ENCODE results near the gene POFUT2.

Gene POFUT2

DNA sequence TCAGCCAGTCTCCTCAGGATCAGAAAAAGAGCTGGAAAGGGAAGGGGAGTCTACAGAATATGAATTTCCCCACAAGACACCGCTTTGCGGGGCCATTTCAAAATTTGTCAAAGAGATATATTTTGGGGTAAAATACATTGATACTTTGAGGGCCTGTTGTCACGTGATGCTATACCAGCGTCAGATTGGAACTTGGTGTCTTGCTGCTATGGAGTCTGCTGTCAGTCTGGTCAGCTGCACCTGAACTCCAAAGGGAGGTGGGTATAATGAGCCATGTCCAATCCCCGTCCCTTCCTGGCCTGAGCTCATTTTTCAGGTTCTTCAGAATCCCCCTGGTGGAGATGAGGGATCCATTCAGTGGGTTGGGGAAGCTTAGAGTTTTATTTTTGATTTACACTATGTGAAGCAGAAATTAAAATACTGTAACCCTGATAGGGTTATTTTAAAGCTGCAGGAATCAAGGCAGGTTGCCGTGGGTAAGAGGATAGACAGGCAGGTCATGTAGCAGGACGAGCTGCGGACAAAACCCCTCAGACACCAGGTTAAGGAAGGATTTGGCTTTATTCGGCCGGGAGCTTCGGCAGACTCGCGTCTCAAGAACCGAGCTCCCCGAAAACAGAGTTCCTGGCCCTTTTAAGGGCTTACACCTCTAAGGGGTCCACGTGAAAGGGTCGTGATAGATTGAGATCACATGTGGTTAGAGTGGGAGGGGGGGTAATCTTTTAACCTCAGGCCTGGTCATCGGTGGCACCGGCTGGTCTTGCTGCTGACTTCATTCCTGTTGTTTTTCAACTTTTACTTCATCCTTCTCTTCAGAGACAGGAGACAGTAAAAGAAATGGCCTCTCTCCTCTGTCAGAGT lies 2.2 kb upstream of the POFUT2 start:
- Histone ChIP-seq H4K12ac (ENCODE audit: low read depth, low read length) (no peak overlapping the region), H3K4me1 (ENCODE audit: control insufficient read depth in 1 of 2, insufficient read depth in 2 of 2, low read length in 2 of 2) (peaks cover 40 to 47% of the 10 kb centered on the region in 2 experiments), H3K4me2 (ENCODE audit: low read length) (no peak overlapping the region), H4K8ac (ENCODE audit: low read depth, low read length) (no peak overlapping the region), H2BK5ac (ENCODE audit: low read depth, low read length, poor library complexity) (no peak overlapping the region), H3K4me3 (ENCODE audit: low read depth, low read length) (no peak overlapping the region), H2BK120ac (ENCODE audit: insufficient read depth, low read length, poor library complexity) (no peak overlapping the region), H3K9me3 (ENCODE audit: insufficient read depth, low read depth, low read length) (no peaks in the 10 kb centered on the region), H3K27ac (ENCODE audit: low read depth, low read length) (no peak overlapping the region), H3K4ac (ENCODE audit: low read depth, low read length) (no peak overlapping the region), H3K36me3 (ENCODE audit: control insufficient read depth in 1 of 2, insufficient read depth in 2 of 2, low read length in 2 of 2) (peaks cover 9 to 14% of the 10 kb centered on the region in 2 experiments), H3K9ac (ENCODE audit: low read length) (no peak overlapping the region), H4K91ac (ENCODE audit: low read depth, low read length) (no peak overlapping the region), H2BK12ac (ENCODE audit: low read length) (no peak overlapping the region), H3K14ac (ENCODE audit: low read length) (no peak overlapping the region), H3K23ac (ENCODE audit: low read length) (no peak overlapping the region), H3K79me2 (ENCODE audit: control insufficient read depth, insufficient read depth, low read length, poor library complexity) (peaks cover 20% of the 10 kb centered on the region), H3K27me3 (ENCODE audit: insufficient read depth, low read length) (no peaks in the 10 kb centered on the region), H3K18ac (ENCODE audit: low read length) (no peak overlapping the region), H2AFZ (ENCODE audit: insufficient read depth, low read length, poor library complexity) (no peak overlapping the region), H2AK5ac (ENCODE audit: low read length) (no peak overlapping the region), H3K79me1 (ENCODE audit: low read length) (peaks cover 34% of the 10 kb centered on the region)
- WGBS (ENCODE audit: extremely low coverage, insufficient coverage, insufficient read length), result no CpG with 5 or more reads among the region's 19 CpGs
- DNase-seq, result no peak

DNA sequence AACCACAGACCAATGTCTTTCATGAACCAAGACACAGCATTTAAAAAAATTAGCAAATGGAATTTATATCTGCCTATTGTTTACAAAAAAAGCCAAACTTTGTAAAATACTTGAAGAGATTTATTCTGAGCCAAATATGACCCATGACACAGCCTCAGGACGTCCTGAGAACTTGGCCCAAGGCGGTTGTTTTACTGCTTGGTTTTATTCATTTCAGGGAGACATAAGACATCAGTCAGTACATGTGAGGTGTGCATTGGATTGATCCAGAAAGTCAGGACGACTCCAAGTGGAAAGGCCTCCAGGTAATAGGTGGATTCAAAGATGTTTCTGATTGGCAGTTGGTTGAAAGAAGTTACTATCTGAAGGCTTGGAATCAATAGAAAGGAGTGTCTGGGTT lies 1.4 kb upstream of the POFUT2 start:
- Histone ChIP-seq H4K12ac (ENCODE audit: low read depth, low read length) (no peak overlapping the region), H2AFZ (ENCODE audit: insufficient read depth, low read length, poor library complexity) (no peak overlapping the region), H3K4me2 (ENCODE audit: low read length) (no peak overlapping the region), H3K36me3 (ENCODE audit: control insufficient read depth in 1 of 2, insufficient read depth in 2 of 2, low read length in 2 of 2) (peaks cover 17 to 21% of the 10 kb centered on the region in 2 experiments), H2BK5ac (ENCODE audit: low read depth, low read length, poor library complexity) (no peak overlapping the region), H2BK120ac (ENCODE audit: insufficient read depth, low read length, poor library complexity) (no peak overlapping the region), H3K27ac (ENCODE audit: low read depth, low read length) (no peak overlapping the region), H3K27me3 (ENCODE audit: insufficient read depth, low read length) (no peaks in the 10 kb centered on the region), H3K79me1 (ENCODE audit: low read length) (peaks cover 28% of the 10 kb centered on the region), H3K14ac (ENCODE audit: low read length) (no peak overlapping the region), H3K9me3 (ENCODE audit: insufficient read depth, low read depth, low read length) (no peaks in the 10 kb centered on the region), H4K8ac (ENCODE audit: low read depth, low read length) (no peak overlapping the region), H3K18ac (ENCODE audit: low read length) (no peak overlapping the region), H3K23ac (ENCODE audit: low read length) (no peak overlapping the region), H3K79me2 (ENCODE audit: control insufficient read depth, insufficient read depth, low read length, poor library complexity) (peaks cover 16% of the 10 kb centered on the region), H3K4me3 (ENCODE audit: low read depth, low read length) (no peak overlapping the region), H2AK5ac (ENCODE audit: low read length) (no peak overlapping the region), H4K91ac (ENCODE audit: low read depth, low read length) (no peak overlapping the region), H2BK12ac (ENCODE audit: low read length) (no peak overlapping the region), H3K4me1 (ENCODE audit: control insufficient read depth in 1 of 2, insufficient read depth in 2 of 2, low read length in 2 of 2) (peaks cover 33 to 41% of the 10 kb centered on the region in 2 experiments), H3K4ac (ENCODE audit: low read depth, low read length) (no peak overlapping the region), H3K9ac (ENCODE audit: low read length) (no peak overlapping the region)
- no peak for DNase-seq
- WGBS (ENCODE audit: extremely low coverage, insufficient coverage, insufficient read length), result no CpG with 5 or more reads among the region's 3 CpGs

DNA sequence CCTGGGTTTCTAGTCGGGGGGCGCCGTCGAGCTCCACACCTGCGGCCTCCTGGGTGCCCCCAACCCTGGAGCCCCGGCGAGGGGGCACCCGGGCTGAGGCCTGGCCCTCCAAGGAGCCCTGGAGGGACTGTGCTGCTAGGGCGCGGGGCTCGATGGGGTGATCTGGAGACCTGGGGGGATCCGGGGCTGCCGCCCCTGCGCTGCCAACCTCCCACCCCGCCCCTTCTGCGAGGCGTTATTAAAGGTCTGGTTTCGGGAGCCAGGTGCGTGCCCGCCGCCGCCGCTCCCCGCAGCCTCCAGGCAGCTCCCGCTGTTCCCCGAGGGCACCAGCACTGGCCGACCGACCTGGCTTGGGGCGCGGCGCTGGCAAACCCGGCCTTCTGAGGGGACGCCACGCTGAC lies 746 bp upstream of the POFUT2 start:
- Histone ChIP-seq H3K9me3 (ENCODE audit: insufficient read depth, low read depth, low read length) (no peaks in the 10 kb centered on the region), H3K4me1 (ENCODE audit: control insufficient read depth in 1 of 2, insufficient read depth in 2 of 2, low read length in 2 of 2) (peaks cover 26 to 34% of the 10 kb centered on the region in 2 experiments)

DNA sequence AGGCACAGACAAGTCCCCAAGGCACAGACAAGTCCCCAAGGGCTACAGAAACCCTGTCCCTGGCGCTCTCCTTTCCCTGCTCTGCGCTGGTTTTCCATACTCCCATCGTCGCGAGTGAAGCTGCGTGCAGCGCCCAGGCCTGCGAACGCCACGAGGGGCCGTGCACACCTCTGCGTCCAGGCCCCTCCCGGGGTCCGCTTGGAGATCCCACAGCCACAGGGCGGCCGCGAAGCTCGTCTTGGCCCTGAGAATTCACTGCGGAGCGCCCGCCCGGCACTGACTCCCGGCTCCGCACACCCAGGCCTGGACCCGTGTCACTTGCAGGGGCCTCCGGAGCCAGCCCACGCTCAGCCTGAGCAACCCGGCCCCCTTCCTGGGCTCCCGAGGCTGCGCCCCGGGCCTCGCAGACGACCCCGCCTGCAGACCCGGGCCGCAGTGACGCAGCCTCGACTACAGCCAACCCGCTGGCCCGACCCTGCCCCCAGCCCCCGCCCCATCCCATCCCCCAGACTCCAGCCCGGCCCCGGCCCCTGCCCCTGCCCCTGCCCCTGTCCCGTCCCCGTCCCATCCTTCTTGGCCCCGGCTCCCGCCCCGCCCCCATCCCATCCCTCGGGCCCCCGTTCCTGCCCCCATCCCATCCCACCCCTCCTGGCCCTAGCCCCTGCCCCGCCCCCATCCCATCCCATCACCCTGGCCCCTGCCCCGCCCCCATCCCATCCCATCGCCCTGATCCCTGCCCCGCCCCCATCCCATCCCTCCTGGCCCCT lies 841 bp downstream of the POFUT2 start:
- H3K4ac ChIP-seq (ENCODE audit: low read depth, low read length), result peak overlapping the region; percentile 34
- peak overlapping the region; percentile 65 for H3K9ac ChIP-seq (ENCODE audit: low read length)
- H2BK12ac ChIP-seq (ENCODE audit: low read length), result no peak overlapping the region
- H2BK120ac ChIP-seq (ENCODE audit: insufficient read depth, low read length, poor library complexity), result no peak overlapping the region
- peaks cover 8% of the 10 kb centered on the region for H3K79me1 ChIP-seq (ENCODE audit: low read length)
- peak overlapping the region; percentile 15 for H2AK5ac ChIP-seq (ENCODE audit: low read length)
- H3K18ac ChIP-seq (ENCODE audit: low read length), result peak overlapping the region; percentile 63
- peak overlapping the region; percentile 4 for H4K91ac ChIP-seq (ENCODE audit: low read depth, low read length)
- peak overlapping the region; percentile 50 for H3K4me2 ChIP-seq (ENCODE audit: low read length)
- no peak overlapping the region for H3K27ac ChIP-seq (ENCODE audit: low read depth, low read length)
- peak in 1 of 2 donors; percentile 16 for DNase-seq
- H3K14ac ChIP-seq (ENCODE audit: low read length), result no peak overlapping the region
- H3K9me3 ChIP-seq (ENCODE audit: insufficient read depth, low read depth, low read length), result no peaks in the 10 kb centered on the region
- no CpG with 5 or more reads among the region's 54 CpGs for WGBS (ENCODE audit: extremely low coverage, insufficient coverage, insufficient read length)
- no peak overlapping the region for H4K12ac ChIP-seq (ENCODE audit: low read depth, low read length)
- H3K27me3 ChIP-seq (ENCODE audit: insufficient read depth, low read length), result no peaks in the 10 kb centered on the region
- peaks cover 38 to 42% of the 10 kb centered on the region in 2 experiments for H3K36me3 ChIP-seq (ENCODE audit: control insufficient read depth in 1 of 2, insufficient read depth in 2 of 2, low read length in 2 of 2)
- no peak overlapping the region for H2BK5ac ChIP-seq (ENCODE audit: low read depth, low read length, poor library complexity)
- peak overlapping the region; percentile 87 for H3K4me3 ChIP-seq (ENCODE audit: low read depth, low read length)
- H3K4me1 ChIP-seq (ENCODE audit: control insufficient read depth in 1 of 2, insufficient read depth in 2 of 2, low read length in 2 of 2), result peaks cover 12 to 20% of the 10 kb centered on the region in 2 experiments
- H4K8ac ChIP-seq (ENCODE audit: low read depth, low read length), result no peak overlapping the region
- no peak overlapping the region for H3K23ac ChIP-seq (ENCODE audit: low read length)
- H3K79me2 ChIP-seq (ENCODE audit: control insufficient read depth, insufficient read depth, low read length, poor library complexity), result peaks cover 7% of the 10 kb centered on the region
- H2AFZ ChIP-seq (ENCODE audit: insufficient read depth, low read length, poor library complexity), result peak overlapping the region; percentile 57

More for the DNA sequence above, 746 bp upstream of the POFUT2 start:
- no peak overlapping the region for H2BK12ac ChIP-seq (ENCODE audit: low read length)
- peak overlapping the region; percentile 32 for H4K12ac ChIP-seq (ENCODE audit: low read depth, low read length)
- H2AK5ac ChIP-seq (ENCODE audit: low read length), result peak overlapping the region; percentile 22
- no peaks in the 10 kb centered on the region for H3K27me3 ChIP-seq (ENCODE audit: insufficient read depth, low read length)
- H3K4ac ChIP-seq (ENCODE audit: low read depth, low read length), result peak overlapping the region; percentile 74
- H3K9ac ChIP-seq (ENCODE audit: low read length), result peak overlapping the region; percentile 61
- peaks cover 21% of the 10 kb centered on the region for H3K79me1 ChIP-seq (ENCODE audit: low read length)
- peaks cover 10% of the 10 kb centered on the region for H3K79me2 ChIP-seq (ENCODE audit: control insufficient read depth, insufficient read depth, low read length, poor library complexity)
- no peak overlapping the region for H3K27ac ChIP-seq (ENCODE audit: low read depth, low read length)
- WGBS (ENCODE audit: extremely low coverage, insufficient coverage, insufficient read length), result no CpG with 5 or more reads among the region's 34 CpGs
- no peak overlapping the region for H3K23ac ChIP-seq (ENCODE audit: low read length)
- peak overlapping the region; percentile 67 for H4K91ac ChIP-seq (ENCODE audit: low read depth, low read length)
- peak overlapping the region; percentile 71 for H3K18ac ChIP-seq (ENCODE audit: low read length)
- H2BK5ac ChIP-seq (ENCODE audit: low read depth, low read length, poor library complexity), result peak overlapping the region; percentile 44
- peak overlapping the region; percentile 44 for H2BK120ac ChIP-seq (ENCODE audit: insufficient read depth, low read length, poor library complexity)
- peak overlapping the region; percentile 90 for H3K4me3 ChIP-seq (ENCODE audit: low read depth, low read length)
- H3K36me3 ChIP-seq (ENCODE audit: control insufficient read depth in 1 of 2, insufficient read depth in 2 of 2, low read length in 2 of 2), result peaks cover 24 to 28% of the 10 kb centered on the region in 2 experiments
- peak in 1 of 2 donors; percentile 12 for DNase-seq
- H2AFZ ChIP-seq (ENCODE audit: insufficient read depth, low read length, poor library complexity), result no peak overlapping the region
- peak overlapping the region; percentile 84 for H3K14ac ChIP-seq (ENCODE audit: low read length)
- peak overlapping the region; percentile 89 for H3K4me2 ChIP-seq (ENCODE audit: low read length)
- peak overlapping the region; percentile 72 for H4K8ac ChIP-seq (ENCODE audit: low read depth, low read length)

Measured in trophoblast cell (in vitro differentiated cells and primary cell).